Uterus (tissue), 2 donors: ENCODE data around the gene MLPH.

Experiments used
- CTCF ChIP-seq, 4 experiments: fragments of 200-600 bp in 2 of 4; fragments of 450-650 bp in 2 of 4; sonication (generic) in 2 of 4; IDR thresholded peaks; one replicate each; pipeline ENCODE4 v1.5.1; 2016 to 2019; ENCODE audit warnings: antibody characterized with exemption in 4 of 4, mild to moderate bottlenecking in 2 of 4, moderate library complexity in 1 of 4
- POLR2A ChIP-seq, 2 donors: fragments of 450-650 bp; IDR thresholded peaks; one replicate each; pipeline ENCODE4 v1.6.1; 2016; ENCODE audit warnings: antibody characterized with exemption in 2 of 2, mild to moderate bottlenecking in 1 of 2, moderate library complexity in 1 of 2

- no peak for TF ChIP-seq CTCF (IDR thresholded peaks at IDR 0.05)
- TF ChIP-seq POLR2A (IDR thresholded peaks at IDR 0.05) = no peak
Observed at GRCh38 chr2:237490795-237491194, 3.7 kb downstream of the MLPH start.
